Fibroblast of peridontal ligament (primary cell): ENCODE measurements around the gene HDAC9.
A peak's percentile ranks its signal among the peaks of the same experiment; 100 is the strongest.

ENCODE experiments used
- DNase-seq: peaks from one replicate; pipeline ENCODE4 v3.0.0-alpha.2; 2010; ENCODE audit errors: extremely low read depth

HDAC9 gene

GRCh38 chr7:18494821-18495408, 634 bp upstream of the HDAC9 start:
- DNase-seq: peak; percentile 63

- peak; percentile 27 for DNase-seq
Measured at GRCh38 chr7:18496341-18496700, 772 bp downstream of the HDAC9 start.

- DNase-seq: no peak
Measured at GRCh38 chr7:18497082-18497481, 1.5 kb downstream of the HDAC9 start.

GRCh38 chr7:18497800-18498199, 2.3 kb downstream of the HDAC9 start:
- no peak for DNase-seq

GRCh38 chr7:18498341-18498740, 2.8 kb downstream of the HDAC9 start:
- no peak for DNase-seq

- peak; percentile 59 for DNase-seq
Measured at GRCh38 chr7:18499407-18500177, 4.0 kb downstream of the HDAC9 start.

GRCh38 chr7:18503126-18503866, 7.7 kb downstream of the HDAC9 start:
- DNase-seq: no peak

GRCh38 chr7:18504965-18505364, 9.4 kb downstream of the HDAC9 start:
- DNase-seq: no peak

GRCh38 chr7:18505870-18506460, 10.4 kb downstream of the HDAC9 start:
- DNase-seq: peak; percentile 62

GRCh38 chr7:18508443-18509427, 13.2 kb downstream of the HDAC9 start:
- DNase-seq: peak; percentile 96

GRCh38 chr7:18509481-18509880, 13.9 kb downstream of the HDAC9 start:
- DNase-seq: no peak

GRCh38 chr7:18511351-18512140, 16.0 kb downstream of the HDAC9 start:
- no peak for DNase-seq

GRCh38 chr7:18513343-18513742, 17.8 kb downstream of the HDAC9 start:
- no peak for DNase-seq

GRCh38 chr7:18515067-18515466, 19.5 kb downstream of the HDAC9 start:
- peak; percentile 64 for DNase-seq

- DNase-seq: no peak
Measured at GRCh38 chr7:18517646-18518045, 22.1 kb downstream of the HDAC9 start.

GRCh38 chr7:18518555-18518954, 23.0 kb downstream of the HDAC9 start:
- DNase-seq: no peak

- DNase-seq: peak; percentile 75
Measured at GRCh38 chr7:18520450-18521235, 25.1 kb downstream of the HDAC9 start.

- DNase-seq: no peak
Measured at GRCh38 chr7:18521236-18521589, 25.7 kb downstream of the HDAC9 start.

- DNase-seq: no peak
Measured at GRCh38 chr7:18521945-18522566, 26.5 kb downstream of the HDAC9 start.
